Chondrocyte (in vitro differentiated cells): Measurements from ENCODE around the gene NTRK2. TPM values are rescaled to one million over a fixed set of nuclear protein-coding genes. Genes with fewer than 3 reads are reported as not detected.

ENCODE experiments used
- DNase-seq: peaks from one replicate; pipeline ENCODE4 v3.0.0; 2021; ENCODE audit warnings: mixed read lengths, low spot score
- H3K27ac Mint-ChIP-seq: one replicate; pipeline ENCODE4 v1.8.0; 2021; ENCODE audit warnings: mild to moderate bottlenecking, moderate library complexity, mixed read lengths; ENCODE audit not compliant: unreplicated experiment
- H3K27me3 Mint-ChIP-seq: 2 replicates; pipeline ENCODE4 v1.8.0; 2021; ENCODE audit warnings: low read depth, mixed read lengths
- H3K36me3 Mint-ChIP-seq: 2 replicates; pipeline ENCODE4 v1.8.0; 2021; ENCODE audit warnings: low read depth, mixed read lengths
- H3K4me1 Mint-ChIP-seq: 2 replicates; pipeline ENCODE4 v1.8.0; 2021; ENCODE audit warnings: low read depth, mild to moderate bottlenecking, mixed read lengths
- H3K4me3 Mint-ChIP-seq: one replicate; pipeline ENCODE4 v1.8.0; 2021; ENCODE audit warnings: mild to moderate bottlenecking, moderate library complexity, mixed read lengths; ENCODE audit not compliant: unreplicated experiment
- H3K9me3 Mint-ChIP-seq: 2 replicates; pipeline ENCODE4 v1.8.0; 2021; ENCODE audit warnings: low read depth, mixed read lengths
- CTCF ChIP-seq: fragments of 200-600 bp; sonication (generic); IDR thresholded peaks from 2 replicates; pipeline ENCODE4 v1.5.0; 2021; ENCODE audit warnings: antibody characterized with exemption, mild to moderate bottlenecking, moderate library complexity
- total RNA-seq: library from RNA; stranded (reverse); gene quantifications from 3 replicates; pipeline ENCODE4 v1.2.1, GENCODE V29; 2021

The NTRK2 gene
- total RNA-seq, 1 donor from 2014 or later, result 40.0 TPM

GRCh38 chr9:85025638-85026037 lies 356.1 kb downstream of the NTRK2 start:
- DNase-seq, result no peak
- Mint-ChIP-seq H3K9me3 (no peaks in the 10 kb centered on the region), H3K4me1 (peaks cover 5% of the 10 kb centered on the region), H3K27me3 (no peaks in the 10 kb centered on the region), H3K36me3 (peaks cover 2% of the 10 kb centered on the region), H3K4me3 (no peak overlapping the region), H3K27ac (no peak overlapping the region)
- no peak for TF ChIP-seq CTCF

DNA sequence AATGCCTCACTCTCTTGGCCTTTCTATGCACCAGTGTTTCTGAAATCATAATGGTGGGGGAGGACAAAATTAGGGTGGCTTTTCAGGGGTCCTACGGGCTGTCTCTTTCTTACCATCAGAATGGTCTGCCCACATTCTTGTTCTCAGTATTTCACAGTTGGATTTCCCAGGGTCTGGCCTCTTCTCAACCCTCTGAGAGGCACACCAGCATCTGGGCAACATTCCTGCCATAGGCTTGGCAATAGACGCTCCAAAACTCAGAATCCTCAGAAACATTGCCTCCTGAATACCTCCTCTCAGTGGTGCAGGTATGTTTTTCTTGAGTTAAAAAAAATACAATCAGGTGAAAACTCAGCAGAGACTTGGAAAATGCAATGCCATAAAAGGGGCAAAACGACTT lies 358.3 kb downstream of the NTRK2 start:
- no peak for TF ChIP-seq CTCF
- Mint-ChIP-seq H3K36me3 (peaks cover 4% of the 10 kb centered on the region), H3K27me3 (peaks cover 4% of the 10 kb centered on the region), H3K4me1 (no peaks in the 10 kb centered on the region), H3K27ac (no peak overlapping the region), H3K4me3 (no peak overlapping the region), H3K9me3 (peaks cover 9% of the 10 kb centered on the region)
- DNase-seq, result no peak

DNA sequence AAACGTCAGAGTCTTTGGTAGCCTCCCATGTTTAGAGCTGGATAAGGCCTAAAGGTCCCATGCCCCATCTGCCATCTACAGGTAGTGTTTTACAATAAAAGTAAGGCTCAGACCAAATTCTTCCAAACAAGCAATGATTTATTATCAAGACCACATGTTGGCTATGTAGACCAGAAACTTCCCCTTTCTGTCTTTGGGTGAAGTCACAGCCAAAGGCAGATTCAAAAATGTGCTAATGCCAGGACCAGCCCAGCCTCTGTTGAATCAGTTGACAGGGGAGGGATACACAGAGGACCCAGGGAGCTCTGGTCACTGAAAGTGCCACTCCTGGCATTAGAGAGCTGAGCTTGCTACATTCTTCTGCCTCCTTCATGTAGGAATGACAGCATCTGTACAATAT lies 360.8 kb downstream of the NTRK2 start:
- no peak for TF ChIP-seq CTCF
- H3K36me3 Mint-ChIP-seq, result peaks cover 6% of the 10 kb centered on the region
- peaks cover 4% of the 10 kb centered on the region for H3K27me3 Mint-ChIP-seq
- H3K27ac Mint-ChIP-seq, result no peak overlapping the region
- no peaks in the 10 kb centered on the region for H3K4me1 Mint-ChIP-seq
- peaks cover 16% of the 10 kb centered on the region for H3K9me3 Mint-ChIP-seq
- DNase-seq, result no peak
- no peak overlapping the region for H3K4me3 Mint-ChIP-seq

- DNase-seq, result no peak
- peaks cover 6% of the 10 kb centered on the region for H3K36me3 Mint-ChIP-seq
- peaks cover 4% of the 10 kb centered on the region for H3K27me3 Mint-ChIP-seq
- no peak overlapping the region for H3K4me3 Mint-ChIP-seq
- no peak overlapping the region for H3K27ac Mint-ChIP-seq
- peaks cover 16% of the 10 kb centered on the region for H3K9me3 Mint-ChIP-seq
- H3K4me1 Mint-ChIP-seq, result peaks cover 4% of the 10 kb centered on the region
- TF ChIP-seq CTCF, result no peak
Observed at GRCh38 chr9:85036496-85036895, 367.0 kb downstream of the NTRK2 start.

DNA sequence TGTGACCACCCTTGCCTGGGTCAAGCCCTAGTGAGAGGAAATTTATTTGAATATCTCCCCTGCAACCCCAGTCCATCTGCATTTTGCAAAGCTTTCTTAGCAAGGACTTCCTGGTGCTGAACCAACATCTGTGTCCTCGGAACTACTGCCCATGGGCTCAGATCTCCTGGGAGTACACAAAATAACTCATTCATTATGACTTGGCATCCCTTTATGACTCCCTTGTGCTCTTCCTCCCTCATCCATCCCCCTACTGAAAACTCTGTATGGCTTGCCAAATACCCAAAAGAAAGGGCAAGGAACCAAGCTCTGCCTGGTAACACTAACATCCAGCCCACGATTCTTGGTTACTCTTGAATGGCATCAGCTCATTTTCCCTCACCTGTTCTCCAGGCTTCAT lies 368.5 kb downstream of the NTRK2 start:
- H3K9me3 Mint-ChIP-seq, result peaks cover 5% of the 10 kb centered on the region
- TF ChIP-seq CTCF, result no peak
- H3K4me1 Mint-ChIP-seq, result peaks cover 4% of the 10 kb centered on the region
- no peaks in the 10 kb centered on the region for H3K27me3 Mint-ChIP-seq
- no peak overlapping the region for H3K4me3 Mint-ChIP-seq
- no peak overlapping the region for H3K27ac Mint-ChIP-seq
- no peaks in the 10 kb centered on the region for H3K36me3 Mint-ChIP-seq
- no peak for DNase-seq
